GM18951 (cell line): ENCODE measurements around the gene ABCA13.

Experiments used
- POLR2A ChIP-seq: IDR thresholded peaks from 4 replicates; pipeline ENCODE4 v1.6.1; 2011; ENCODE audit warnings: mild to moderate bottlenecking; ENCODE audit not compliant: insufficient read length, insufficient read depth; ENCODE audit errors: extremely low read depth
- in situ Hi-C: fragments of 300-500 bp; cut with MboI; formaldehyde crosslinking; loops from one replicate; pipeline ENCODE4 v1.12.0; 2022; ENCODE audit warnings: low sequenced_read_pairs, mixed read lengths, inconsistent platforms; ENCODE audit not compliant: unreplicated experiment

The ABCA13 gene

DNA sequence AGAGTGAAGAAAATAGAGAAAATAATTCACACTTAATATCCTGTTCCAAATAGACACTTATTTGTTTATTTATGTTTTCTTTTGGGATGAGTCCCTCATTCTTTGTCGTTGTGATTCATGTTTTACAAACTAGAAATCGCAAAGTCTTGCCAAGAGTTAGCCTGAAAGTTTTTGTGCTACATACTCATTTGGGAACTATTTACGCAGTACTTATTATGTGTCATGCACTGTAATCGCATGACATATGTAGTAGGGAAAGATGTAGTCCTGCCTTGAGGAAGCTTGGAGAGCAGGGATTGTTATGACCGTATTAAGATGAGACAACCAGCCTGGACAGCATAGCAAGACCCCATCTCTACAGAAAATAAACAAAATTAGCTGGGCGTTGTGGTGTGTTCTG is 189.3 kb downstream of the ABCA13 start:
- TF ChIP-seq POLR2A = no peak
- in situ Hi-C loops = no loop called here

DNA sequence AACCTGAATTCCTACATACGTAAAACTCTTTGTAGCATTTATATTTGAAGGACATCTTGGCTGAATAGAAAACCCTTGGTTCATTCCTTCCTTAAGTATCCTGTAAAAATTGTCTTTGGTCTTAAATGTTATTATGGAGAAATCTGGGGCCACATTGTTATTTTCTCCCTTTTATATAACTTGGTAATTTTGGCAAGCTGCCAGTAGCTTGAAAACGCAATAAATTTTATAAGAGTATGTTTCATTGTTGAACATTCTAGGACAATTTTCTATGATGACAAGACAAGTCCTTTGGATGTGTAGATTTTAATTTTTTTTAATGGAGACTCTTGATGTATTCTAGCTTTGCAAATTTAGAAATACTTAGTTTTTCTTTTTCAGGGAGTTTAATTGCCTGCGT is 191.9 kb downstream of the ABCA13 start:
- TF ChIP-seq POLR2A = no peak
- in situ Hi-C loops = no loop called here

DNA sequence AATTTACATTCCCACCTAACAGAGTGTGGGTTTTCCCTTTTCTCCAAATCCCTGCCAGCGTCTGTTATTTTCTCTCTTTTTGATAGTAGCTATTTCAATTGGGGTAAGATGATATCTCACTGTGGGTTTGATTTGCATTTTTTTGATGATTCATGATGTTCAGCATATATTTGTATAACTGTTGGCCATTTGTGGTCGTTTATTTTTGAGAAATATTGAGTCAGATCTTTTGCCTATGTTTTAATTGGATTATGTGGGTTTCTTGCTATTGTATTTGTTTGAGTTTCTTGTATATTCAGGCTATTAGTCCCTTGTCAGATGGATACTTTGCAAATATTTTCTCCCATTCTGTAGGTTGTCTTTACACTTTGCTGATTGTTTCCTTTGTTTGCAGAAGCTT is 193.8 kb downstream of the ABCA13 start:
- no peak for TF ChIP-seq POLR2A
- in situ Hi-C loops = no loop called here

DNA sequence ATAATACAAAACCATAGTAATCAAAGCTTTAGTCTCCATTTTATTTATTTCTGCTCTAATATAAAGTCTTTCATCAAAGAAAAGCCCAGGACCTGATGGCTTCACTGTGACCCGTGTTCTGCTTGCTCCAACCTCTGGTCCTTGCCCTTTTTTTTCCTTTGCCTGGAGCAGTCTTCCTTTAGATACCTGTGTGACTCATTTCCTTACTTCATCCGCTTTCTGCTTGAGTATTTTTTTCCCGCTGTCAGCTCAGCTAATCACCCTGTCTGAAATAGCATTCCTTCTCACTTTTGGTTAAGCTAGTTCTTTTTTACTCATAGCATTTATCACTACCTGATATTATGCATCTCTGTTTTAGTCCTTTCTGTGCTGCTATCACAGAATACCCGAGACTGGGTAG is 194.8 kb downstream of the ABCA13 start:
- TF ChIP-seq POLR2A = no peak
- in situ Hi-C loops = no loop called here

DNA sequence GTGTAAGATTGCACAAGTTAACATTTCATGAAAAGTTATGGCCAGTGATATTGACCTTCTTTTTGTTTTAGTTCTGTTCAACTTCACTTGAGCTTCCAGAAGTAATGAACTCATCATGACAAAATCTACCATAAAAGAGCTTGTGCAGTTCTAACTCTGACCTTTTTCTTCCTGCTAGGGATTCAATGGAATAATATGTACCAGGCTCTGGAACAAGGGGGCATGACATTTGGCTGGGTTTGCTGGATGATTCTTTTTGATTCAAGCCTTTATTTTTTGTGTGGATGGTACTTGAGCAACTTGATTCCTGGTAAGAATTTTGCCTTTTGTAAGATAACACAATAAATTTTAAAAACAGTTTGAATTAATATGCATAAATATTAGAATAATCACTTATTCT is 205.0 kb downstream of the ABCA13 start:
- in situ Hi-C loops = no loop called here
- TF ChIP-seq POLR2A = no peak

DNA sequence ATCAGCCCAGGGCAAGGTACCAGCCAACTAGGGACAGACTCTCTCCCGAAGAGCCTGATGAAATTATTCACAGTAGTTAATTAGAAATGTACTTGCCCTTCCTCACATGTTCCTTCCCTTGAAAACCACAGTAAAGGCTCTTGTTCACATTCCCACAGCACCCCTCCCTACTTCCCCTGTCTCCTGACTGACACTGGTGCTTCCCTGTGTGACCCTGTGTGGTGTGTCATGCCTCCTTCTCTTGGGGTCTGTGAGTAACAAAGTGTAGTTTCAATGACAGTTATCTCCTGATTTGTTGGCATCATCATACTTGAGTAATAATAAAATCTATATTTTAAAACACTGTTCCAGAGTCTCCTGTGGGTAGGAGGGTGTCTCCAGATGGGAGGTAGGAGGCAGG is 209.7 kb downstream of the ABCA13 start:
- TF ChIP-seq POLR2A = no peak
- in situ Hi-C loops = no loop called here

DNA sequence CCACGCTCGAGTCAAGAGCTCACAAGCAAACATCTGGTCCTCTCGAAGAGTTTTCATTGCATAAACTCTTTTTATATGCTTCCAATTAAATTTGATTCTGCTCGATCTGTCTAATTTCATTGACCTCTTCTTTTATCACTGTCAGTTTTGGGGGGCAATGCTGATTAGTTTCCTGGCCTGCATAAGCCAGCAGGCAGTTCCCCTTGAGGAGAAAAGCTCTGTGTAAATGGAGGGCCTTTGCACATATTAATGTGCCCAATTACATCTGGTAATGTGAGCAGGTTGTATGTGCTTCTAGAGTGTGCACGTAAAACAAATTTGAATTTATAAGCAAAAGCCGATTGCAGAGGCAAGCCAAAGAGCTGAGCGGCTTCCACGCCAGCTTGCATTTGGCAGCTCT is 210.3 kb downstream of the ABCA13 start:
- no peak for TF ChIP-seq POLR2A
- in situ Hi-C loops = no loop called here

DNA sequence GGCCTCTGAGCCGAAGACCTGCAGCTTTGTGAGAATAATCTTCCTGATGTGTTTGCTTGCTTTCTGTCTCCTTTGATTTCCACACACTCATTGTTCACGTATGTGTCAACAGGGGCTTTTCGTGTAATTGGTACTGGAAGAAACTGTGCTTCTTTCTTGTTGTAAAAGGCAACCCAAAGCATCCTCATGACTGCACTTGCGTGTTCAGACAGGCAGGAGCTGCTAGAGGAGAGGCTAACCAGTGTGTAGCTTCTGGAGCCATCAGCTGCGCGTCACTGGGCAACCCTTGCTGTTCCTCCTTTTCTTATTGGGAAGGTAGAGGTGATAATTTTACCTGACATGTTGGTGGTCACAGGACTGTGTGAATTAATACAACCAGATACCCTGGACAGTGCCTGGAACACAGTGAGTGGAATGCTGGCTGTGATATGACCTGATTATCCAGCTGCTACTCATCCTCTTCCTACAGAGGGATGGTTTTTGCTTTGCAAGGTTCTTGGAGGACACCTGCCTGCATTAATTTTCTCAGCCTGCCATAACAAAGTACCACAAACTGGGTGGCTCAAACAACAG is 213.0 kb downstream of the ABCA13 start:
- no peak for TF ChIP-seq POLR2A
- in situ Hi-C loops = no loop called here

DNA sequence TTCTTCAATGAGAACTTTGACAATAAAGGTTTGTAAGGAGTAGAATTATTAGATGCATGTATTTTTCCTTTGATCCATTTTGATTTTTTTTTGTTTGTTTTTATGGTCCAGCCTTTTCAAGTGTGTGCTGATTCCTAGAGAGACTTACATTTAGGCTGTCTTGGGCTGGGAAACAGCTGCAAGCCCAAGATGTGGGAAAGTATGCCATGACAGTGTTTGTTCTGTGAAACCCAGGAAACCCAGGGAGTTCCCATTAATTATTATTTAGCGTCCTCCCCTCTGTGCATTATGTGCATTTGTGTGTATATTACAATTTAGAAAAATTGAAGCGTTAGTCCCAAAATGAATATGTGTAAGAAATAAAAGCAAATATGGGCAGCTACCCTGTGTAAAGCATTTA is 216.7 kb downstream of the ABCA13 start:
- in situ Hi-C loops = no loop called here
- no peak for TF ChIP-seq POLR2A

DNA sequence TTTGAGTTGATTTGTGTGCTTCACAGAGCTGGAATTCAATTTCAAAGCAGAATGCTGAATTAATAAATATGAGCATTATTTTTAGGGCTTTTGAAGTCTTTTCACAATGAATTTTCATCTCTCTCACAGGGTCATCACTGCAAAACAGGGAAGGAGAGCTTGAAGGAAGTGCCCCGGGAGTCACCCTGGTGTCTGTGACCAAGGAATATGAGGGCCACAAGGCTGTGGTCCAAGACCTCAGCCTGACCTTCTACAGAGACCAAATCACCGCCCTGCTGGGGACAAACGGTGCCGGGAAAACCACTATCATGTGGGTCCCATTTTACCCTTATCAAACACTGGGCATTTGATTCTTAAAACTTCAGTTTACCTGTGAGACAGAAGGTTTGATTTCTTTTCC is 217.7 kb downstream of the ABCA13 start:
- TF ChIP-seq POLR2A = no peak
- in situ Hi-C loops = no loop called here

DNA sequence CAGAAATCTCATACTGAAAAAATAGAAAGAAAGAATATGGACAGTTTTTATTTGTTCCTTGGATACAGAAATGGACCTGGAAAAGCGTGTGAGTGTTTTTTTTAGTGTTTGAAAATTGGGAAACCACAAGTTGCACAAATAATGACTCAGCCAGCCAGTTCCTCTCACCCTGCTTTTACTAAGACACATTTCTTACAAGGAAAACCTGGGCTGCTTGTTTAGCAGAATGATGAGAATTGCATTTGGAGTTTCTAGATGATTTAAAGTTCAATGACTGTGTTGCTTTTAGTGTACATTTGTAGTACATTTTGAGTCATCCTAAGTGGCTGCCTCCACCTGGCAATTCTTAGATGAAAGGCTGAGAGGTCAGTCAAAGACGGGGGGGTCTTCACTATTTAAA is 218.7 kb downstream of the ABCA13 start:
- in situ Hi-C loops = no loop called here
- TF ChIP-seq POLR2A = no peak

DNA sequence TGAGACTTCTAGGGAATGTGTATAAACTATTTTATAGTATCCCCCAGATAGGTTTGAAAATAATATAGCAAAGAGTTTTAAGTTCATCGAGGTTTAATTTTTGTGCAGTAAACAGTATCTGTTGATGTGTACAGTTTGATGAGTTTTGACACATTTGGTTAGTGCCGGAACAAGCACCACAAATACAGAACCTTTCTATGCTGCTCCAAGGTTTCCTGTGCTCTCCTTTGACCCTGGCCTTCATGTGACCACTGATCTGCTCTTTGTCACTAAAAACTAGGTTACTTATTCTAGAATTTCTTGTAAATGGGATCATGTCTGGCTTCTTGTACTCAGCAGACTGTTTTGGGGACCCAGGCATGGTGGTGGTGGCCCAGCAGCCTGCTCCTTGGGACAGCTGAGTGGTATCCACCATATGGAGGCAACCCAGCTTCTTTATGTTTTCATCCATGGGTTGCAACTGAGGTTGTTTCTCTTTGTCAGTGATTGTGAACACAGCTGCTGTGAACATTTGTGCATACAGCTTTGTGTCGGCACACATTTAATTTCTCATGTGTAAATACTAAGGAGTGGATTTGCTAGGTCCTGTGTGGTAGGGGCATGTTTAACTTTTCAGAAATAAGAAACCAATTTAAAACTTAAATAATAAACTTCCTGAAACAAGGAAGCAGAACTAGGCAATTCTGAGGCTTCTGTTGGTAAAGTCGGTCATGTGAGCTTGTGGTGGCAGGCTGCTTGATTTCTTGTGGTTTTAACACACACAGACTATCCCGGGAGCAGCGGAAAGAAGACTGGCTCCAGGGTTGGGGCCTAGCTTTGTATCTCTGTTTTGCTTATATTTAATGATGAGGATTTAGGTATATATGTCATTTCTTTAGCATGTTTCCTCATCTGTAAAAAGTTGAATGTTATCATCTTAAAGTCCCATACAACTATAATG is 219.4 kb downstream of the ABCA13 start:
- no peak for TF ChIP-seq POLR2A
- in situ Hi-C loops = no loop called here

DNA sequence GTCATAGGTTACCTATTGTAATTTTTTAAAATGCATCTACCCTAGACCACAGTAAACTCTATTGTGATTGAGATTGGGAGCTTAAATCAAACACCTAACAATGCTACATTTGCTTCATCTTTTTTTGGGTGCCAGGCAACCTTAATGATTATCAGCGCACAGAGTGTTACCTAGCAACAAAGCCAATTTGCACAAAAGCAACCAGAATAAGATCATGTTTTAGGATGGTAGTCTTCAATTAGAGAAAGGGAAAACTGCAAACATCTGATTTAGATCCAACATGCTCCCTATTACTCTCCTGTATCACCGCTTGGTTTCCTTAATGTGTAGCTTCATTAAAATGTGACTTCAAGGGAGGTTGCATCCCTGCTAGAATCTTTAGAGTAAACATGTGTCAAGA is 226.9 kb downstream of the ABCA13 start:
- no peak for TF ChIP-seq POLR2A
- in situ Hi-C loops = no loop called here

DNA sequence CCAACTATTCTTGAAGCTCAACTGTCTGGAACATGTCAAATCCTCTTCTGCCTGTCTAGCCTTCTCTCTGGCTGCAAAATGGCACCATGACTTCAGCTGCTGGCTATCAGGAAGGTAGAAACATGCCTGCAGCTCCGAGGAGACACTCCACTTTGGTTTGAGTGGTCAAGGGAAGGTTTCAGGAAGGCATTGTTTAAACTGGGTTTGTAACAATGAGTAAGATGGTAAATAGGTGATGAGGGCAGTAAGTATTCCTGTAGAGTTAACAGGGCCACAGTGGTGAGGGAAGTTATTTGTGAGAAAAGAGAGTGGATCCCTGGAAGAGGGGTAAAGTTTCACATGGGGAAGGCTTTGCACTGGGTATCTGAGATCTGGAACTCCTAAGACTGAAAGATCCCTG is 231.5 kb downstream of the ABCA13 start:
- in situ Hi-C loops = no loop called here
- TF ChIP-seq POLR2A = no peak
